ENCODE measurements around the gene MGMT. TPM values are rescaled to one million over a fixed set of nuclear protein-coding genes. Genes with fewer than 3 reads are reported as not detected.

Gene MGMT
- polyA plus RNA-seq, 1 of the 3 experiments (the other 2 are of a cell fraction): 10.8 TPM

GRCh38 chr10:129622291-129622690 is 155.2 kb downstream of the MGMT start:
- H3K79me2 ChIP-seq (ENCODE audit: insufficient read depth): no peaks in the 10 kb centered on the region
- H3K36me3 ChIP-seq (replicated peaks in 1 of 2; ENCODE audit: control insufficient read depth in 1 of 2, insufficient read depth in 2 of 2, low read length in 1 of 2): no peaks in the 10 kb centered on the region
- H3K27ac ChIP-seq (ENCODE audit: low read depth in 2 of 2, low read length in 1 of 2): no peak overlapping the region
- H3K4me2 ChIP-seq: no peak overlapping the region
- ChIA-PET POLR2A (no interaction called here), CTCF (no interaction called here)
- H4K20me1 ChIP-seq (ENCODE audit: insufficient read depth): no peaks in the 10 kb centered on the region
- 75% methylated on average over 3 of the region's 3 CpGs for WGBS (ENCODE audit: low lambda C conversion rate)
- no peaks in the 10 kb centered on the region for H3K9me2 ChIP-seq
- H3K9me3 ChIP-seq: no peaks in the 10 kb centered on the region
- no peaks in the 10 kb centered on the region for H3K27me3 ChIP-seq (ENCODE audit: insufficient read depth)
- no peak overlapping the region for H3K9ac ChIP-seq
- H3K4me1 ChIP-seq (ENCODE audit: control insufficient read depth in 1 of 2, insufficient read depth in 2 of 2, low read depth in 1 of 2, low read length in 1 of 2): peaks cover 0 to 8% of the 10 kb centered on the region in 2 experiments; a peak in 2 of 4 replicates
- H3F3A ChIP-seq (replicated peaks; ENCODE audit: insufficient read depth): no peaks in the 10 kb centered on the region
- H2AFZ ChIP-seq (ENCODE audit: low read depth): no peak overlapping the region
- no peak overlapping the region for H3K4me3 ChIP-seq (ENCODE audit: low read depth in 2 of 2, low read length in 1 of 2)
- DNase-seq: no peak
- TF ChIP-seq MXI1 (IDR thresholded peaks at IDR 0.05; ENCODE audit: low read depth, low read length) (no peak), FOXM1 (IDR thresholded peaks at IDR 0.05; ENCODE audit: low read depth) (no peak), RAD21 (IDR thresholded peaks at IDR 0.05; ENCODE audit: low read length) (no peak), SIN3A (IDR thresholded peaks at IDR 0.05; ENCODE audit: borderline replicate concordance, low read depth, low read length) (no peak)

DNA sequence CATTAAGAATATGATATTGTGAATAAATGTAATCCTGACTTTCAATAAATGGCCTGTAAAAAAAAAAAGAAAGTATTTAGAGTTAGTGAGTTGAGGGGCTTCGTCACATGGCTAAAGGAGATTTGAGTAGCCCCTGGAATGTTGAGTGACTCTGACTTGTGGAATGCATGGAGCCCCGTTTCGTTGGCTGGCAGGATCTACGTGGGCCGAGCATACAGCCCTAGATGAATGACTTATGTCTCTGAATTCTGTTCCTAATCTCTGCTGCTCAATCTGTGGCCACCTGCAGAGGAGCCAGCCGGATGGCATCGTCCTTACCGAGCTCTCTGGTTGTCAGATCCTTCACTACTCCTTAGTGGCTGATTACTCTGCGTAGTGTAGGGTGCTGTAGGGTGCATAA is 155.7 kb downstream of the MGMT start:
- Histone ChIP-seq H3K9me3 (no peaks in the 10 kb centered on the region), H3K27ac (ENCODE audit: low read depth in 2 of 2, low read length in 1 of 2) (no peak overlapping the region), H4K20me1 (ENCODE audit: insufficient read depth) (no peaks in the 10 kb centered on the region), H3K4me2 (no peak overlapping the region), H3K4me3 (ENCODE audit: low read depth in 2 of 2, low read length in 1 of 2) (no peak overlapping the region), H3K9me2 (no peaks in the 10 kb centered on the region), H3K4me1 (ENCODE audit: control insufficient read depth in 1 of 2, insufficient read depth in 2 of 2, low read depth in 1 of 2, low read length in 1 of 2) (peaks cover 0 to 8% of the 10 kb centered on the region in 2 experiments; a peak in 2 of 4 replicates), H3K9ac (no peak overlapping the region), H3K27me3 (ENCODE audit: insufficient read depth) (no peaks in the 10 kb centered on the region), H2AFZ (ENCODE audit: low read depth) (no peak overlapping the region), H3K79me2 (ENCODE audit: insufficient read depth) (no peaks in the 10 kb centered on the region), H3F3A (replicated peaks; ENCODE audit: insufficient read depth) (no peaks in the 10 kb centered on the region), H3K36me3 (replicated peaks in 1 of 2; ENCODE audit: control insufficient read depth in 1 of 2, insufficient read depth in 2 of 2, low read length in 1 of 2) (no peaks in the 10 kb centered on the region)
- ChIA-PET POLR2A (no interaction called here), CTCF (no interaction called here)
- TF ChIP-seq RXRA (IDR thresholded peaks at IDR 0.05; ENCODE audit: borderline replicate concordance, low read depth) (no peak), MEF2A (IDR thresholded peaks at IDR 0.05; ENCODE audit: borderline replicate concordance, low read depth) (no peak), EP300 (IDR thresholded peaks at IDR 0.05; ENCODE audit: borderline replicate concordance in 1 of 2, low read depth in 1 of 2, low read length in 1 of 2) (no peak), EZH2phosphoT487 (IDR thresholded peaks at IDR 0.05; ENCODE audit: borderline replicate concordance, low read depth) (no peak), ZBTB33 (IDR thresholded peaks at IDR 0.05; ENCODE audit: borderline replicate concordance, low read depth) (no peak), NRF1 (IDR thresholded peaks at IDR 0.05; ENCODE audit: low read depth, low read length) (no peak), RAD21 (IDR thresholded peaks at IDR 0.05; ENCODE audit: low read length) (no peak), GATA2 (CRISPR knock-in tag; IDR thresholded peaks at IDR 0.05) (no peak), SIN3A (IDR thresholded peaks at IDR 0.05; ENCODE audit: borderline replicate concordance, low read depth, low read length) (no peak), TCF12 (IDR thresholded peaks at IDR 0.05) (no peak)
- TF ChIP-seq, protein P1, sequence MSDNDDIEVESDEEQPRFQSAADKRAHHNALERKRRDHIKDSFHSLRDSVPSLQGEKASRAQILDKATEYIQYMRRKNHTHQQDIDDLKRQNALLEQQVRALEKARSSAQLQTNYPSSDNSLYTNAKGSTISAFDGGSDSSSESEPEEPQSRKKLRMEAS (IDR thresholded peaks at IDR 0.05; ENCODE audit: low read depth): no peak
- WGBS (ENCODE audit: low lambda C conversion rate): 24% methylated on average over 9 of the region's 9 CpGs
- DNase-seq: no peak

Data from SK-N-SH (cell line).